HEK293 (cell line): ENCODE measurements around the gene DAW1.

Experiments
- HOXC10 ChIP-seq: sonication (generic); formaldehyde crosslinking; IDR thresholded peaks from 2 replicates; pipeline ENCODE4 v1.8.1; 2023; ENCODE audit warnings: mild to moderate bottlenecking, missing genetic modification reagents
- ZNF138 ChIP-seq: fragments of 450-650 bp; formaldehyde crosslinking; IDR thresholded peaks from 2 replicates; pipeline ENCODE4 v1.5.1; 2016; ENCODE audit warnings: missing biosample characterization, missing genetic modification characterization, borderline replicate concordance
- ZNF473 ChIP-seq: fragments of 450-650 bp; formaldehyde crosslinking; IDR thresholded peaks from 2 replicates; pipeline ENCODE4 v1.5.1; 2017; ENCODE audit warnings: missing biosample characterization, missing genetic modification characterization
- ZNF514 ChIP-seq: fragments of 450-650 bp; formaldehyde crosslinking; IDR thresholded peaks from 2 replicates; pipeline ENCODE4 v1.5.1; 2016; ENCODE audit warnings: missing biosample characterization, missing genetic modification characterization

GRCh38 chr2:227822416-227823003 is 48.9 kb upstream of the DAW1 start:
- TF ChIP-seq ZNF138 (tag by site-specific recombination) = no peak
- no peak for TF ChIP-seq ZNF473 (tag by site-specific recombination)
- no peak for TF ChIP-seq ZNF514
- TF ChIP-seq HOXC10 (CRISPR knock-in tag) = no peak
